Keratinocyte (primary cell): Measurements from ENCODE around the gene CRK.

Experiments
- CTCF ChIP-seq, 3 experiments: IDR thresholded peaks in 1 of 3; conservative IDR thresholded peaks in 1 of 3; optimal IDR thresholded peaks in 1 of 3; 2 replicates in 2 of 3; 3 replicates in 1 of 3; pipeline versions ENCODE3 to v1.5.1; 2011; ENCODE audit warnings: low read length in 3 of 3, mild to moderate bottlenecking in 3 of 3, moderate library complexity in 2 of 3, control low read depth in 1 of 3, inconsistent platforms in 1 of 3; ENCODE audit not compliant: insufficient read depth in 2 of 3; ENCODE audit errors: extremely low read depth in 1 of 3
- EZH2 ChIP-seq: IDR thresholded peaks from one replicate; pipeline ENCODE4 v1.6.1; 2012; ENCODE audit warnings: inconsistent platforms, mild to moderate bottlenecking, low read length, moderate library complexity

- no peak for TF ChIP-seq EZH2
- no peak for TF ChIP-seq CTCF (optimal IDR thresholded peaks at IDR 0.05 in 1 of 3, IDR thresholded peaks at IDR 0.05 in 1 of 3, conservative IDR thresholded peaks at IDR 0.05 in 1 of 3; ENCODE audit: extremely low read depth in 1 of 3, insufficient read depth in 2 of 3, low read length in 3 of 3)
Measured at GRCh38 chr17:1379208-1379929, 76.7 kb downstream of the CRK start.
